NCI-H187 treated with DMSO at 0.1 percent for 48 hours (cell line): ENCODE results near the gene PLA1A.

Experiments used
- DNase-seq: peaks from one replicate; lab custom pipeline; 2025; lab: John Stamatoyannopoulos, UW

Gene PLA1A

DNA sequence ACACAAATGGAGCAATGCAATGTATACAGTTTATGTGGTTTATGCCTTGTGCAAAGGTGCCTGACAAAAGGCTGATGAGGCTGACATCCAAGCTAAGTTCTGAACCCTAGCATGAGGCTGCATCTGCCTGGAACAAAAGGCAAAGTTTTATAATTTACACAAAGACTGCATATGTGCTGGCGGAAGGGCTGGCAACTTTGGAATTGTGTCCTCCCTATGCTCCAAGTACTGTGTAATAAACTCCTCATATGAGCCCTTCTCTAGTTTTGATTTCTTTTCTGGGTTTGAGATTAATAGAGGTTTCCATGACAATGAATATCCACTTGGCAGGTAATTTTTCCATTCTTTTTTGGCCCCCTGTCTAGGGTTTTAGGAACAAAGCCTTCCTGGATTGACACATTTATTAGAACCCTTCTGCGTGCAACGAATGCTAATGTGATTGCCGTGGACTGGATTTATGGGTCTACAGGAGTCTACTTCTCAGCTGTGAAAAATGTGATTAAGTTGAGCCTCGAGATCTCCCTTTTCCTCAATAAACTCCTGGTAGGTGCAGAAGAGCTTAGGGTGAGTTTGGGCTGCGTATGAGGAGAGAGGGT lies 10.8 kb downstream of the PLA1A start:
- DNase-seq, result no peak

GRCh38 chr3:119609301-119609700 lies 11.6 kb downstream of the PLA1A start:
- DNase-seq, result no peak

DNA sequence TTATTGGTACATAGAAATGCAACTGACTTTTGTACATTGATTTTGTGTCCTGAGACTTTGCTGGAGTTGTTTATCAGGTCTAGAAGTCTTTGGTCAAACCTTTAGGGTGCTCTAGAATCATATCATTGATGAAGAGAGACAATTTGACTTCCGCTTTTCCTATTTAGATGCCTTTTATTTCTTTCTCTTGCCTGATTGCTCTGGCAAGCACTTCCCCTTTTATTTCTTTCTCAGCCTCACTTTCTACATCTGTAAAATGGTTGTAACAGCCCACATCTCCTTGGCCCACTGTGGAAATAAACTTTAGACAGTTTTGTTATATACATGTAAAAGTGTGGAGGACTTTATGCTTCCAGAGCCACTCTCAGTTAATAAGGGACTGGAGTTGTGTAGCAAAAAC lies 14.0 kb downstream of the PLA1A start:
- no peak for DNase-seq

GRCh38 chr3:119613201-119613600 lies 15.5 kb downstream of the PLA1A start:
- no peak for DNase-seq

DNA sequence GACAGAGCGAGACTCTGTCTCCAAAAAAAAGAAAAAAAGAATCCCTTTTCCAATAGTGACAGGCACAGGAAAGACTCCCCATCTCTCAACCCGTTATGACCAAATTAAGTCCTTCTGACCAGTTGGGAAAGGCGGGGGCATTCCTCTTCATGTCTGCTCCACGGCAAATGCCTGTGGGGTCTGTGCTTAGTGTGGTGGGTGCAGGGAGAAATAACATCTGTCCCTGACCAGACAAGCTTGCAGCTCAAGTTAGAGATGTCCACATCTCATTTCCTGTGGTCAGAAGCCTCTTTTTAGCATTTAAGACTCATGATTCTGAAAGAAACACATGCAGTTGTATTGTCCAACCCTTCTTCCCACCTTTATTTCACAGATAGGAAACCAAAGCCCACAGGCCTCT lies 16.2 kb downstream of the PLA1A start:
- no peak for DNase-seq

DNA sequence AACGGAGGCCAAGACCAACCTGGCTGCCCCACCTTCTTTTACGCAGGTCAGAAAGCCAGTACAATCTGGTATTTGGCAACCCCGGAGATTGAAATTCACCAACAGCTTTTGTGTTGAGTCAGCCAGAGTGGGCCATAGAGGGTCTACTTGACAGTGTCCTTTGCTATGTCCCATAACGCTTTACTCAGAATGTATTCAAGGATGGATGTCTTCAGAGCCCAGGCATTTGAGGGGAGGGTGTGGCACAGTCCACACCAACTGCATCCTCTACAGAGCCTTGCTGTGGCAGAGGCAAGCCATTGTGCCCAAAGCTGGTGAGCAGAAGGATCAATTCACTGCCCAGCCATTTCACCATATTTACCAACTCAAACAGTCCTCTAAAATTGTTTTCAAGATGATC lies 18.4 kb downstream of the PLA1A start:
- no peak for DNase-seq

DNA sequence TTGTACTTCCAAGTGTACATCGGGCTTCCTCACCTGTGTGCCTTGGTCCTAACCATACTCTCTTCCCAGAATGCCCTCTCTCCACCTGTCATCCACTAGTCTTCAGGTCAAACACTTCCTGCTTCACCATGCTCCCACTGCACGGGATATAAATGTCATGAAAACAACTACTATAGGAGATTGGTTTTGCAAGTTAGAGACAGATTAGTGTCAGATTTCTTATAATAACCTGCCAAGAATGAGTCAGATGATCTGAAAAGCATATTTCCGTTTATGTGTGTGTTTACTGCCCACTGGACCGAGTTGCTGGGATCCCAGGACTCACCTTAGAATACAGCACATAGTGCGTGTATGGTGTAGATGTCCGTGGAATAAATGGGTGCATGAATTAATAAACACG lies 21.4 kb downstream of the PLA1A start:
- no peak for DNase-seq

DNA sequence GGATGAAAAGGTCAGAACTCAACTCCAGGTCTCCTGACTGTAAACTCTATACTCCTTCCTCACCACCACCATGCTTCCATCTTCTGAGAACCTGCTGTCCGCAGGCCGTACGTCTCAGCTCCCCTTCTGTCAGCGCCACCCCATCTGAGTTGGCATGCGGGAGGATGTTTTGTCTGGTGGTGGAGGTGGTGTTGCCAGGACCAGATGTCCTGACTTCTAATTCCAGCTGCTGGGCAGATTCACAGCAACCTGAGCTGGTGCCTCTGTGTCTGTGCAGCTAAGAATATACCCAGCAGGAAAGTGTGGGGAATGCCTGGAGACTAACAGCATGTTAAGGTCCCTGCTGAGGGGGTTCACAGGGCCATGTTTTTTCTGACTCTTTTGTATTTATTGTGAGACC lies 23.2 kb downstream of the PLA1A start:
- no peak for DNase-seq

GRCh38 chr3:119624002-119624720 lies 26.5 kb downstream of the PLA1A start:
- DNase-seq, result no peak

GRCh38 chr3:119625451-119626153 lies 27.9 kb downstream of the PLA1A start:
- no peak for DNase-seq

DNA sequence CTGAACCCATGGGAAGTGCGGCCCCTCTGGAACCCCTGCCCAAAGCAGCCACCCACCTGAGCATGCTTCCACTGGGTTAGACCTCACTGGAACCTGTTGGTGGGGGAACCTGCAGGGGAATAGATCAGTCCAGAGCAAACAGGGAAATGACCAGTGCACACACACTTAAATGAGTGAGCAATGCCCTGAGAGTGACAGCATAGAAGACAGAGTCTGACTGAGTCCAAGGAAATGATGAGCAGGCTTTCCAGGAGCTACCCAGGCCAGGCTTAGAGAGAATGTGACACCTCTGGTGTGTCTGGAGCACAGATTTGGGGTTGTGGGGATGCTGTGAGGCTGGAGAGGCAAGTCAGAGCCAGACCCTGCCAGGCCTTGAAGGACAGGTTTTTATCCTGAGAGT lies 28.5 kb downstream of the PLA1A start:
- DNase-seq, result no peak

DNA sequence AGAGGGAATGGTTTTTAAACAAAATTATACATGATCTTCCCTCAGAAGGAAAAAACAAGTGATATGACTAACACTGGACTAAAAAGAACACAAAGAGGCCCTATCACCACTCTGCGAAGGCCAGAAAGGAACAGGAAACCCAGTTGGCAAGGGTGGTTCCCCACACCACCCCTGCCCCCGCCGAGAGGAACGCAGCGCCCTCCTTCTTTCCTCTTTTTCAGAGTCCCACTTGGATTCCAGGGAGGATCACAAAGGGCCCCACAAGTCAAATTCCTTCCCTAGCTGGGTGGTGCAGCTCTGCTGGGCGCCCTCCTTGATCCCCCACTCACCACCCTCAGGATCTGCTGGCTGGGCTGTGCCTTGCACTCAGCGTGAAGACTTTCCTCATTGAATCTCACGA lies 29.8 kb downstream of the PLA1A start:
- DNase-seq, result no peak

GRCh38 chr3:119628390-119628789 lies 30.7 kb downstream of the PLA1A start:
- no peak for DNase-seq

- no peak for DNase-seq
Observed at GRCh38 chr3:119628816-119629445, 31.2 kb downstream of the PLA1A start.

DNA sequence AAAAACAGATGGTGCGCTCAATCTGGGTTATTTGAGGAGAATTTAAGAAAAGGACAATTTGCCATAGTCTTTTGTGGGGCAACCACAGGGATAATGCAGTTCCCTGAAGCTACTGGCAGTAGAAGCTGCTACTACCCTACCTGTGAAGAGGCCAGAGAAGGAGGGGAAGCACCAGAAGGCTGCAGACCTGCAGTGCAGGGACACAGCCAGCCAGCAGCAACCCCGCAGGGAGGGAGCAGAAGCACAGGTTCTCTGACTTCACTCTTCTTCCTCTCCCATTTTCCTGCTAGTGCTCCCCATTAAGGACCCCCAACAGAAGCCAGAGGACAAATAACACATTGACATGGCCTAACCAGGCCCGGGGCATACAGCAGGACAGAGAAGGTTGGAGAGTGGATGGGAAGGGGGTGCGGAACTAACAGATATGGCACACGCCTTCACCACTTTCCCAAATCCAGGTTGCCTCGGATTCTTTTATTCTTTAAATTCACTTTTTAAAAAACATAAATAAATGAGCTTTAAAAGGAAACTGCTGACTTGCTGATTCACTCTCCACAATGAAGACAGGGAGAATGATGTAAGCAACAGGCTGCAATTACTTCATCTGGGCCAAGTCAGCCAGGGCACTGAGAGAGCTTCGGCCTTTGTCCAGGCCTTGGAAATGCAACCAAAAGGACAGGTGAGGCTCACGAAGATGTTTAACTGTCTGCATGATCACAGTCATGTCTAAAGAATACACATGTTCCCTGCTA lies 32.6 kb downstream of the PLA1A start:
- no peak for DNase-seq

DNA sequence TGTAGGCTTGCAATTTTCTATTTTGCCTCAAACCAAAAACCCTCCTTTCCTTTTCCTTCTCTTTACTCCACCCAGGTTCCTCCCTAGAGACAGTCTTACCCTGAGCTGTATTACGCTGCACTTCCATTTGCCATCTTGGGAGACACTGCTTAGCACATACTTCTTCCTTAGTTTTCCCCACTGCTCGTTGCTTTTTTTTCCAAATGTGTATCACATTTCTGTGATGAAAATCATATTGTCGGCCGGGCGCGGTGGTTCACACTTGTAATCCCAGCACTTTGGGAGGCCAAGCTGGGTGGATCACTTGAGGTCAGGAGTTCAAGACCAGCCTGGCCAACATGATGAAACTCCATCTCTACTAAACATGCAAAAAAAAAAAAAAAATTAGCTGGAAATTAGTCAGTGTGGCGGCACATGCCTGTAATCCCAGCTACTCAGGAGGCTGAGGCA lies 33.2 kb downstream of the PLA1A start:
- no peak for DNase-seq

DNA sequence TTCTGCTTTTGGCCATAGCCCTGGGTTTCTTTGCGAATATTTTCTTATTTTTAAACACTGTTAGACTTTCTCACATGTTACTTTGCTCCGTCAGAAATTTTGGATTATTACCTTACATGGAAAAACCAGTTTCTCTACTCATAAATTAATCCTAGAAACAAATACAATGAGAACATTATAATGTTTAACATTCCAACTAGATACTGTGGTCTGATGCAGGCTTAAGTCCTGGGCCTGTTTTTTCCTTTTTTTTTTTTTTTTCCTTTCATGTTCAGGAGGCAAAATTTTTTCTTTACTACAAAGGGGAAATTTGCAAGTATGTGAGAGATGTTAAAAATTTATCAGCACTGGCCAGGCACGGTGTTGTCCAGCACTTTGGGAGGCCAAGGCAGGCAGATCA lies 33.8 kb downstream of the PLA1A start:
- DNase-seq, result no peak

GRCh38 chr3:119632216-119632615 lies 34.5 kb downstream of the PLA1A start:
- no peak for DNase-seq

DNA sequence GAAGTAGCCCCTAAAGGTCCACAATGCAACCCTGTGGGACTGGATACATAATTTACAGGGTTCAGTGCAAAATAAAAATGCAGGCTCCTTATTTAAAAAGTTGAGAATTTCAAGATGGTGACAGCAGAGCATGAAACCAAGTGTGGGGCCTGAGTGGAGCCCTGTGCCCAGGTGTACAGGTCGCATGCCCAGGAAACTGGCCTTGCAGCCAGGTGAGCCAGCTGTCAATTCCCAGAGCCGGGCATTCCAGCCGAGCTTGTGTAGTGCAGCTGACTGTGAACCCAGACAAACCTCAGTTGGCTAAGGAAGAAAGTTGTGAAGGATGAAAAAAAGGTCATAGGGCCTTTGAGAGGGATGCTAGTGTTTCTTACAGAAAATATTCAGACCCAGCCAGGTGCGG lies 35.1 kb downstream of the PLA1A start:
- DNase-seq, result no peak

DNA sequence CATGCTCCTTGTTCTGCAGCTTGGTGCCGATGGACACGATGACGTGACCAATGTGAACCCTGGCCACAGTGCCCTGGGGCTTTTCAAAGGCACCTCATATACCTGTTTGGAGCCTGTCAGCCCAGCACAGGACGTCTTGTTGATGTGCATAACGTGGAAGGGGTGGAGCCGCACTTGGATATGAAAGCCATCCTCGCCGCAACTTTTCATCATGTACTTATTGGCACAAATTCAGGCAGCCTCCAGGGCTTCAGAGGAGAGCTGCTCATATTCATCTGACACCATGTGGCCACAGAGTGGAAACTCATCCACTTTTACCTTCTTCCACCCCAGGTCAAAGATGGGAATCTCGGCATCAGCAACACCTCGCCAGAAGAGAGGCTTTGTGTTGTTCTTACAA lies 38.0 kb downstream of the PLA1A start:
- DNase-seq, result no peak

DNA sequence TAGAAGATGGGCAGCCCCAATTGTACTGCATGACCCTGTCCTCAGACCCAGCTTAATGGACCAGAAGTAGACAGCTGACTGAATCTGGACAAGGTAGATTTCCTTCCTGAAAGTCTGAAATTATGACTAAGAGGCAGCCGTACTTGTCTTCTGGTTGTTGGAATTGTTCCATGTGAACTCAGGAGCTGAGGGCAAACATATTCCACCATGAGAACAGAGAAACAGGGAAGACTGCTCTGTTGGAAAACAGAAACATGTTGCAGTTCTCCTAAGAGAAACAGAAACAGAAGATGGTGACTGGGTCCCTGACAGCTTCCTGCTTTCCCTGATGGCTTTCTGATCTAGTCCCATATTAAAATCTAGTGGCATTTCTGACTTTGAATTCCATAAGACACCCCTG lies 38.6 kb downstream of the PLA1A start:
- no peak for DNase-seq
